HepG2 (cell line): Measurements from ENCODE around the gene TSSK2. TPM values are rescaled to one million over a fixed set of nuclear protein-coding genes. Genes with fewer than 3 reads are reported as not detected.

Experiments used
- KDM3A ChIP-seq: IDR thresholded peaks from 2 replicates; pipeline ENCODE4 v1.6.1; 2018; ENCODE audit warnings: low read depth, missing compliant biosample characterization
- MEIS1 ChIP-seq: sonication (generic); formaldehyde crosslinking; IDR thresholded peaks from 2 replicates; pipeline ENCODE4 v1.9.0; 2021; ENCODE audit warnings: mild to moderate bottlenecking, missing genetic modification reagents, moderate library complexity, borderline replicate concordance
- MTA1 ChIP-seq: sonication (generic); formaldehyde crosslinking; IDR thresholded peaks from 2 replicates; pipeline ENCODE4 v1.4.0; 2020; ENCODE audit warnings: missing genetic modification reagents, mild to moderate bottlenecking, borderline replicate concordance
- MYC ChIP-seq: sonication (generic); formaldehyde crosslinking; IDR thresholded peaks from 2 replicates; pipeline ENCODE4 v1.9.0; 2021; ENCODE audit warnings: missing genetic modification reagents, borderline replicate concordance
- PLRG1 ChIP-seq: fragments of 450-650 bp; conservative IDR thresholded peaks from 2 replicates; pipeline ENCODE4 v1.6.1; 2016
- TARDBP ChIP-seq: sonication (generic); formaldehyde crosslinking; IDR thresholded peaks from 2 replicates; pipeline ENCODE4 v1.8.0; 2022; ENCODE audit warnings: mild to moderate bottlenecking, missing genetic modification reagents
- ZNF143 ChIP-seq: sonication (generic); formaldehyde crosslinking; IDR thresholded peaks from 2 replicates; pipeline ENCODE4 v1.4.0; 2020; ENCODE audit warnings: missing genetic modification reagents
- ZNF543 ChIP-seq: sonication (generic); formaldehyde crosslinking; IDR thresholded peaks from 2 replicates; pipeline ENCODE4 v1.4.0; 2020; ENCODE audit warnings: mild to moderate bottlenecking, missing genetic modification reagents
- ZNF777 ChIP-seq: sonication (generic); formaldehyde crosslinking; IDR thresholded peaks from 2 replicates; pipeline ENCODE4 v1.4.0; 2020; ENCODE audit warnings: missing genetic modification reagents
- ZSCAN20 ChIP-seq: sonication (generic); formaldehyde crosslinking; IDR thresholded peaks from 2 replicates; pipeline ENCODE4 v1.4.0; 2020; ENCODE audit warnings: missing genetic modification reagents, mild to moderate bottlenecking, borderline replicate concordance
- polyA plus RNA-seq, 8 experiments: library from polyadenylated mRNA; depleted of rRNA in 3 of 8; stranded (reverse) in 7 of 8; unstranded in 1 of 8; fragments of >200 nt; fragmentation: Illumina TruSeq in 4 of 8; extraction: Trizol in 4 of 8; gene quantifications; 2 replicates each; pipeline versions ENCODE4 v1.2.1 to v1.2.3, GENCODE V29; 2011 to 2016; ENCODE audit warnings: low read depth in 4 of 8, missing spikeins in 1 of 8, mixed read lengths in 1 of 8; ENCODE audit not compliant: insufficient read depth in 1 of 8
- total RNA-seq, 5 experiments: library from RNA; depleted of rRNA; stranded (reverse); fragments of >200 nt; fragmentation: Illumina TruSeq; extraction: Trizol; gene quantifications; 2 replicates each; pipeline ENCODE4 v1.2.3, GENCODE V29; 2016; ENCODE audit warnings: low read depth in 1 of 5
- TF ChIP-seq, protein P1 (sequence below): sonication (generic); formaldehyde crosslinking; IDR thresholded peaks from 2 replicates; pipeline ENCODE4 v1.4.0; 2020; ENCODE audit warnings: missing genetic modification reagents
- TF ChIP-seq, protein P2 (sequence below): sonication (generic); formaldehyde crosslinking; IDR thresholded peaks from 2 replicates; pipeline ENCODE4 v1.8.1; 2023; ENCODE audit warnings: mild to moderate bottlenecking, moderate library complexity, missing genetic modification reagents
- TF ChIP-seq, protein P3 (sequence below): sonication (generic); formaldehyde crosslinking; IDR thresholded peaks from 2 replicates; pipeline ENCODE4 v1.8.0; 2022; ENCODE audit warnings: mild to moderate bottlenecking, missing genetic modification reagents, moderate library complexity
- TF ChIP-seq, protein P4 (sequence below): sonication (generic); formaldehyde crosslinking; IDR thresholded peaks from 2 replicates; pipeline ENCODE4 v1.4.0; 2020; ENCODE audit warnings: missing genetic modification reagents
- TF ChIP-seq, protein P5 (sequence below): sonication (generic); formaldehyde crosslinking; IDR thresholded peaks from 2 replicates; pipeline ENCODE4 v1.9.0; 2021; ENCODE audit warnings: missing genetic modification reagents, mild to moderate bottlenecking, borderline replicate concordance
- TF ChIP-seq, protein P6 (sequence below), 2 experiments: sonication (generic) in 1 of 2; formaldehyde crosslinking in 1 of 2; IDR thresholded peaks; 2 replicates each; pipeline versions ENCODE4 v1.4.0 to v1.6.1; 2018 to 2020; ENCODE audit warnings: missing genetic modification reagents in 2 of 2, borderline replicate concordance in 1 of 2, low read depth in 1 of 2, mild to moderate bottlenecking in 1 of 2, missing biosample characterization in 1 of 2

Gene TSSK2
- total and polyA plus RNA-seq, 2 of the 13 experiments (the other 11 are each of a cell fraction or from before 2014, with no cell fraction given): not detected

DNA sequence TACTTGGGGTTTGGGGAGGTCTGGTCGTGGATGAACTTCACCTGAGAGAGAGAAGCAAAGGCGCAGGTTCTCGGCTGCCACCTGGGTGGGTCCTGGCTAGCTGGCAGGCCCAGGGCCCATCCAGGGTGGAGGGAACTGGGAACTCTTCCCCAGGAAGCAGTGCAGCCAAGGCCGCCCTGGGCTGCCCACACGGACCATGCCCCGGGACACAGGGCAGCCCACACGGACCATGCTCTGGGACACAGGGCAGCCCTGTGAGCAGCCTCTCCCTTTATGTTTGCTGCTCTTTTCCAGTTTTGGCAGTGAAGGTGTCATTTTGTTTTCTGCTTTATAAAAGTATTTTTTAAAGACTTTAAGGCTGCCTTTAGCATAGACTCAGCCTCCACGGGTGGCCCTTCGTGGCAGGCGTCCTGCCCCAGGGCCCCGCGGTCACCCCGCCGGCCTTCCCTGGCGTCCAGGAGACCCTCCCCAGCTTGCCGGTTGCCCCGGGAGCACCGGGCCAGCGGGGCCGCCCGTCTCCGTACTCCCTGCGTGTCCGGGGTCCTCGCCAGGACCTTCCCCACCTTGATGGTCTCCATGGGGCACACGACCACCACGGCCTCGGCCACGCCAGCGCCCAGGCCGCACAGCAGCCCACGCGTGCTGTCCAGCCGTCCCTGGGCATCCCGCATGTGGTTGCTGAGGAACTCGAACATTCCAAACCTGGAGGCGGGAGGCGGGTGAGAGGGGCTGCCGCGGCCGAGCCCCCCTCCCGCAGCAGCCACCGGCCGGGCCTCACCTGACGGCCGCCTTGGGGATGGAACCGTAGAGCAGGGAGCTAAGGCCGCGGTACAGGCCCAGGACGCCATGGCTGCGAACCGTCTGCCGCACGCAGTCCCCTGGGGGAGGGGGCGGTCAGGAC, 46.3 kb downstream of the TSSK2 start (continued):
- TF ChIP-seq, protein P1, sequence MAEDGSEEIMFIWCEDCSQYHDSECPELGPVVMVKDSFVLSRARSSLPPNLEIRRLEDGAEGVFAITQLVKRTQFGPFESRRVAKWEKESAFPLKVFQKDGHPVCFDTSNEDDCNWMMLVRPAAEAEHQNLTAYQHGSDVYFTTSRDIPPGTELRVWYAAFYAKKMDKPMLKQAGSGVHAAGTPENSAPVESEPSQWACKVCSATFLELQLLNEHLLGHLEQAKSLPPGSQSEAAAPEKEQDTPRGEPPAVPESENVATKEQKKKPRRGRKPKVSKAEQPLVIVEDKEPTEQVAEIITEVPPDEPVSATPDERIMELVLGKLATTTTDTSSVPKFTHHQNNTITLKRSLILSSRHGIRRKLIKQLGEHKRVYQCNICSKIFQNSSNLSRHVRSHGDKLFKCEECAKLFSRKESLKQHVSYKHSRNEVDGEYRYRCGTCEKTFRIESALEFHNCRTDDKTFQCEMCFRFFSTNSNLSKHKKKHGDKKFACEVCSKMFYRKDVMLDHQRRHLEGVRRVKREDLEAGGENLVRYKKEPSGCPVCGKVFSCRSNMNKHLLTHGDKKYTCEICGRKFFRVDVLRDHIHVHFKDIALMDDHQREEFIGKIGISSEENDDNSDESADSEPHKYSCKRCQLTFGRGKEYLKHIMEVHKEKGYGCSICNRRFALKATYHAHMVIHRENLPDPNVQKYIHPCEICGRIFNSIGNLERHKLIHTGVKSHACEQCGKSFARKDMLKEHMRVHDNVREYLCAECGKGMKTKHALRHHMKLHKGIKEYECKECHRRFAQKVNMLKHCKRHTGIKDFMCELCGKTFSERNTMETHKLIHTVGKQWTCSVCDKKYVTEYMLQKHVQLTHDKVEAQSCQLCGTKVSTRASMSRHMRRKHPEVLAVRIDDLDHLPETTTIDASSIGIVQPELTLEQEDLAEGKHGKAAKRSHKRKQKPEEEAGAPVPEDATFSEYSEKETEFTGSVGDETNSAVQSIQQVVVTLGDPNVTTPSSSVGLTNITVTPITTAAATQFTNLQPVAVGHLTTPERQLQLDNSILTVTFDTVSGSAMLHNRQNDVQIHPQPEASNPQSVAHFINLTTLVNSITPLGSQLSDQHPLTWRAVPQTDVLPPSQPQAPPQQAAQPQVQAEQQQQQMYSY (CRISPR knock-in tag): 0 out of 2 replicates have a peak, but pooled peaks have one; percentile 14
- TF ChIP-seq TARDBP (peak; percentile 15; the same call in 1 of the 2 replicates), ZSCAN20 (CRISPR knock-in tag) (0 out of 2 replicates have a peak, but pooled peaks have one; percentile 64), PLRG1 (no peak), ZNF543 (CRISPR knock-in tag) (0 out of 2 replicates have a peak, but pooled peaks have one; percentile 15), MYC (CRISPR knock-in tag) (peak; percentile 68), ZNF143 (no peak), KDM3A (CRISPR knock-in tag) (0 out of 2 replicates have a peak, but pooled peaks have one; percentile 19), ZNF777 (CRISPR knock-in tag) (peak; percentile 48; the same call in 1 of the 2 replicates), MTA1 (CRISPR knock-in tag) (peak; percentile 50; the same call in 1 of the 2 replicates), MEIS1 (CRISPR knock-in tag) (0 out of 2 replicates have a peak, but pooled peaks have one; percentile 21)
- TF ChIP-seq, protein P2, sequence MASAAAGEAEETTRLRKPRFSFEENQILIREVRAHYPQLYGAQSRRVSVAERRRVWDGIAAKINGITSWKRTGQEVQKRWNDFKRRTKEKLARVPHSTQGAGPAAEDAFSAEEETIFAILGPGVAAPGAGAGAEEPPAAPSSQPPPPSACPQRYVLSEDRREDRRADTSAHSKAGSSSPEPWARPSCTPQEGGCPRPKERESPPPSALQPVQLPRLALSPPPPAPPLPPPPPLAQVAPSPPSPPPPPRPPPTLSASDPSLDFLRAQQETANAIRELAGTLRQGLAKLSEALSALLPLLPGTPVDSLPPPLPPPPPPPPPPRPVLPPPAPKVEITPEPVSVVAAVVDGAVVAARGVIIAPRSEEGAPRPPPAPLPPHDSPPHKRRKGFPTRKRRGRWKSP: no peak
- TF ChIP-seq, protein P3, sequence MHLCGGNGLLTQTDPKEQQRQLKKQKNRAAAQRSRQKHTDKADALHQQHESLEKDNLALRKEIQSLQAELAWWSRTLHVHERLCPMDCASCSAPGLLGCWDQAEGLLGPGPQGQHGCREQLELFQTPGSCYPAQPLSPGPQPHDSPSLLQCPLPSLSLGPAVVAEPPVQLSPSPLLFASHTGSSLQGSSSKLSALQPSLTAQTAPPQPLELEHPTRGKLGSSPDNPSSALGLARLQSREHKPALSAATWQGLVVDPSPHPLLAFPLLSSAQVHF (CRISPR knock-in tag): 0 out of 2 replicates have a peak, but pooled peaks have one; percentile 31
- TF ChIP-seq, protein P4, sequence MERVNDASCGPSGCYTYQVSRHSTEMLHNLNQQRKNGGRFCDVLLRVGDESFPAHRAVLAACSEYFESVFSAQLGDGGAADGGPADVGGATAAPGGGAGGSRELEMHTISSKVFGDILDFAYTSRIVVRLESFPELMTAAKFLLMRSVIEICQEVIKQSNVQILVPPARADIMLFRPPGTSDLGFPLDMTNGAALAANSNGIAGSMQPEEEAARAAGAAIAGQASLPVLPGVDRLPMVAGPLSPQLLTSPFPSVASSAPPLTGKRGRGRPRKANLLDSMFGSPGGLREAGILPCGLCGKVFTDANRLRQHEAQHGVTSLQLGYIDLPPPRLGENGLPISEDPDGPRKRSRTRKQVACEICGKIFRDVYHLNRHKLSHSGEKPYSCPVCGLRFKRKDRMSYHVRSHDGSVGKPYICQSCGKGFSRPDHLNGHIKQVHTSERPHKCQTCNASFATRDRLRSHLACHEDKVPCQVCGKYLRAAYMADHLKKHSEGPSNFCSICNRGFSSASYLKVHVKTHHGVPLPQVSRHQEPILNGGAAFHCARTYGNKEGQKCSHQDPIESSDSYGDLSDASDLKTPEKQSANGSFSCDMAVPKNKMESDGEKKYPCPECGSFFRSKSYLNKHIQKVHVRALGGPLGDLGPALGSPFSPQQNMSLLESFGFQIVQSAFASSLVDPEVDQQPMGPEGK (CRISPR knock-in tag): 0 out of 2 replicates have a peak, but pooled peaks have one; percentile 3
- TF ChIP-seq, protein P5, sequence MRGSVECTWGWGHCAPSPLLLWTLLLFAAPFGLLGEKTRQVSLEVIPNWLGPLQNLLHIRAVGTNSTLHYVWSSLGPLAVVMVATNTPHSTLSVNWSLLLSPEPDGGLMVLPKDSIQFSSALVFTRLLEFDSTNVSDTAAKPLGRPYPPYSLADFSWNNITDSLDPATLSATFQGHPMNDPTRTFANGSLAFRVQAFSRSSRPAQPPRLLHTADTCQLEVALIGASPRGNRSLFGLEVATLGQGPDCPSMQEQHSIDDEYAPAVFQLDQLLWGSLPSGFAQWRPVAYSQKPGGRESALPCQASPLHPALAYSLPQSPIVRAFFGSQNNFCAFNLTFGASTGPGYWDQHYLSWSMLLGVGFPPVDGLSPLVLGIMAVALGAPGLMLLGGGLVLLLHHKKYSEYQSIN: no peak
- TF ChIP-seq, protein P6, sequence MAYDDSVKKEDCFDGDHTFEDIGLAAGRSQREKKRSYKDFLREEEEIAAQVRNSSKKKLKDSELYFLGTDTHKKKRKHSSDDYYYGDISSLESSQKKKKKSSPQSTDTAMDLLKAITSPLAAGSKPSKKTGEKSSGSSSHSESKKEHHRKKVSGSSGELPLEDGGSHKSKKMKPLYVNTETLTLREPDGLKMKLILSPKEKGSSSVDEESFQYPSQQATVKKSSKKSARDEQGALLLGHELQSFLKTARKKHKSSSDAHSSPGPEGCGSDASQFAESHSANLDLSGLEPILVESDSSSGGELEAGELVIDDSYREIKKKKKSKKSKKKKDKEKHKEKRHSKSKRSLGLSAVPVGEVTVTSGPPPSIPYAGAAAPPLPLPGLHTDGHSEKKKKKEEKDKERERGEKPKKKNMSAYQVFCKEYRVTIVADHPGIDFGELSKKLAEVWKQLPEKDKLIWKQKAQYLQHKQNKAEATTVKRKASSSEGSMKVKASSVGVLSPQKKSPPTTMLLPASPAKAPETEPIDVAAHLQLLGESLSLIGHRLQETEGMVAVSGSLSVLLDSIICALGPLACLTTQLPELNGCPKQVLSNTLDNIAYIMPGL (CRISPR knock-in tag; IDR thresholded peaks at IDR 0.05; ENCODE audit: borderline replicate concordance in 1 of 2, low read depth in 1 of 2): peak in 1 of 2 experiments; percentile 72; a peak in 2 of 4 replicates
